K562 (cell line): ENCODE results near the gene GEMIN5. TPM values are rescaled to one million over a fixed set of nuclear protein-coding genes. Genes with fewer than 3 reads are reported as not detected.

Experiments
- ATAC-seq: fragments of 200-7000 bp; cut with Tn5 transposase; 3 replicates; pipeline ENCODE4 v1.9.1; 2020; ENCODE audit warnings: moderate library complexity
- BruUV-seq: library from RNA; stranded (reverse); fragments of 400-500 nt; replicated peaks from 2 replicates; lab custom pipeline; 2021; lab: Mats Ljungman, UMichigan
- CTCF ChIA-PET: fragments of 300-600 bp; formaldehyde crosslinking; extraction: SDS; loops from one replicate; lab custom pipeline; 2021; ENCODE audit warnings: low intra/inter-chr PET ratio; lab: Yijun Ruan, JAX
- POLR2A ChIA-PET: fragments of 300-600, 350-650 bp; sonication (Branson Sonifier 250); formaldehyde crosslinking; extraction: SDS; loops from one replicate; lab custom pipeline; 2021; ENCODE audit warnings: antibody characterized with exemption, inconsistent platforms; lab: Yijun Ruan, JAX
- DNase-seq, 4 experiments: peaks; one replicate each; pipeline versions ENCODE4 v3.0.0 to v3.0.0-alpha.2; 2011 to 2018; ENCODE audit warnings: low spot score in 3 of 4, mixed read lengths in 3 of 4; ENCODE audit errors: extremely low read depth in 1 of 4
- FAIRE-seq: peaks from 2 replicates; lab custom pipeline; 2011; peaks lifted over from hg19 to GRCh38; lab: Jason Lieb, UNC
- H2AFZ ChIP-seq: 2 replicates; pipeline ENCODE4 v1.6.0; 2011; ENCODE audit warnings: low read depth, low read length, control low read depth, inconsistent platforms
- H3K27ac ChIP-seq: fragments of 200-600 bp; 3 replicates; pipeline ENCODE4 v1.8.0; 2011; ENCODE audit warnings: low read depth, mild to moderate bottlenecking, control low read depth, inconsistent platforms, low read length, moderate library complexity, mixed read lengths; ENCODE audit errors: extremely low read depth
- H3K27me3 ChIP-seq, 2 experiments: fragments of 300-600 bp in 1 of 2; 2 replicates in 1 of 2; 3 replicates in 1 of 2; pipeline versions ENCODE4 v1.6.0 to v1.8.0; 2011; ENCODE audit warnings: inconsistent platforms in 2 of 2, low read length in 2 of 2, mild to moderate bottlenecking in 1 of 2, mixed read lengths in 1 of 2, moderate library complexity in 1 of 2; ENCODE audit not compliant: control insufficient read depth in 2 of 2, insufficient read depth in 2 of 2
- H3K36me3 ChIP-seq: fragments of 300-600 bp; 3 replicates; pipeline ENCODE4 v1.8.0; 2011; ENCODE audit warnings: mild to moderate bottlenecking, low read length, inconsistent platforms; ENCODE audit not compliant: control insufficient read depth, insufficient read depth
- H3K4me1 ChIP-seq, 2 experiments: fragments of 200-600 bp in 1 of 2; replicated peaks in 1 of 2; 2 replicates in 1 of 2; 3 replicates in 1 of 2; pipeline versions ENCODE4 v1.5.1 to v1.8.0; 2011; ENCODE audit warnings: inconsistent platforms in 2 of 2, low read length in 2 of 2, mild to moderate bottlenecking in 1 of 2, mixed read lengths in 1 of 2, moderate library complexity in 1 of 2; ENCODE audit not compliant: control insufficient read depth in 2 of 2, insufficient read depth in 2 of 2
- H3K4me2 ChIP-seq: 2 replicates; pipeline ENCODE4 v1.6.1; 2011; ENCODE audit warnings: low read length, control low read depth, inconsistent platforms, mixed read lengths; ENCODE audit not compliant: insufficient read depth
- H3K4me3 ChIP-seq: fragments of 200-600 bp; sonication (generic), shearing (Covaris generic); 2 replicates; pipeline ENCODE4 v1.5.1; 2016; ENCODE audit warnings: control low read depth, inconsistent platforms
- H3K79me2 ChIP-seq: fragments of 200-600 bp; 3 replicates; pipeline ENCODE4 v1.8.0; 2011; ENCODE audit warnings: low read length, inconsistent platforms; ENCODE audit not compliant: control insufficient read depth, insufficient read depth
- H3K9ac ChIP-seq, 2 experiments: 2 replicates each; pipeline versions ENCODE4 v1.6.0 to v1.6.1; 2011; ENCODE audit warnings: low read depth in 2 of 2, low read length in 2 of 2, control low read depth in 1 of 2, inconsistent platforms in 1 of 2, mild to moderate bottlenecking in 1 of 2, mixed read lengths in 1 of 2; ENCODE audit not compliant: insufficient read depth in 1 of 2
- H3K9me1 ChIP-seq: one replicate; pipeline ENCODE4 v1.6.0; 2011; ENCODE audit warnings: inconsistent platforms, mild to moderate bottlenecking, low read length, moderate library complexity; ENCODE audit not compliant: control insufficient read depth, insufficient read depth
- H3K9me3 ChIP-seq: replicated peaks from 2 replicates; pipeline ENCODE4 v1.5.1; 2011; ENCODE audit warnings: low read depth, low read length, inconsistent platforms; ENCODE audit not compliant: control insufficient read depth, insufficient read depth
- H4K20me1 ChIP-seq: replicated peaks from 2 replicates; pipeline ENCODE4 v1.6.1; 2011; ENCODE audit warnings: low read length, inconsistent platforms, mixed read lengths; ENCODE audit not compliant: control insufficient read depth, insufficient read depth
- ARID1B ChIP-seq: fragments of 450-650 bp; IDR thresholded peaks from 2 replicates; pipeline ENCODE4 v1.6.1; 2016; ENCODE audit warnings: antibody characterized with exemption, mild to moderate bottlenecking, inconsistent platforms
- BCOR ChIP-seq: fragments of 450-650 bp; IDR thresholded peaks from 2 replicates; pipeline ENCODE4 v1.6.1; 2016
- E2F3 ChIP-seq: fragments of 250-450 bp; sonication (Bioruptor Pico); IDR thresholded peaks from 2 replicates; pipeline ENCODE4 v1.4.0; 2020; ENCODE audit warnings: mild to moderate bottlenecking
- GTF2F1 ChIP-seq: IDR thresholded peaks from 2 replicates; pipeline ENCODE4 v1.6.1; 2011; ENCODE audit warnings: low read depth, low read length, improper control_type of control experiment
- HDAC3 ChIP-seq: fragments of 450-650 bp; IDR thresholded peaks from 2 replicates; pipeline ENCODE4 v1.6.1; 2018; ENCODE audit warnings: borderline replicate concordance, mild to moderate bottlenecking, moderate library complexity; ENCODE audit not compliant: partially characterized antibody
- KAT2B ChIP-seq: IDR thresholded peaks from one replicate; pipeline ENCODE4 v1.6.1; 2012; ENCODE audit warnings: low read depth, mild to moderate bottlenecking, control low read depth, inconsistent platforms, low read length, moderate library complexity
- MBD1 ChIP-seq: fragments of 250-450 bp; sonication (Bioruptor Pico); IDR thresholded peaks from 2 replicates; pipeline ENCODE4 v1.8.0; 2022; ENCODE audit warnings: inconsistent platforms
- RNF219 ChIP-seq: fragments of 250-450 bp; sonication (Bioruptor Pico); IDR thresholded peaks from 2 replicates; pipeline ENCODE4 v1.5.0; 2022; ENCODE audit warnings: mild to moderate bottlenecking
- SAP30 ChIP-seq: fragments of 200-600 bp; sonication (generic); IDR thresholded peaks from 2 replicates; pipeline ENCODE4 v1.6.1; 2012; ENCODE audit warnings: borderline replicate concordance, low read depth, mild to moderate bottlenecking, moderate library complexity, low read length, control low read depth, inconsistent platforms; ENCODE audit not compliant: insufficient read depth, poor library complexity, severe bottlenecking
- ZFP1 ChIP-seq: fragments of 450-650 bp; formaldehyde crosslinking; IDR thresholded peaks from 2 replicates; pipeline ENCODE4 v1.4.0; 2020; ENCODE audit warnings: mild to moderate bottlenecking, mixed read lengths
- ZNF165 ChIP-seq: fragments of 250-450 bp; sonication (Bioruptor Pico); IDR thresholded peaks from 2 replicates; pipeline ENCODE4 v1.4.0; 2020; ENCODE audit warnings: borderline replicate concordance
- ZNF655 ChIP-seq: fragments of 250-450 bp; sonication (Bioruptor Pico); IDR thresholded peaks from 2 replicates; pipeline ENCODE4 v1.5.0; 2021
- ZNF668 ChIP-seq: fragments of 250-450 bp; sonication (Bioruptor Pico); IDR thresholded peaks from 2 replicates; pipeline ENCODE4 v1.8.0; 2022; ENCODE audit warnings: mild to moderate bottlenecking, inconsistent platforms
- ZNF699 ChIP-seq: fragments of 250-450 bp; sonication (Bioruptor Pico); IDR thresholded peaks from 2 replicates; pipeline ENCODE4 v1.8.0; 2021; ENCODE audit warnings: mild to moderate bottlenecking, moderate library complexity; ENCODE audit not compliant: insufficient replicate concordance
- ZNF76 ChIP-seq: fragments of 250-450 bp; sonication (Bioruptor Pico); IDR thresholded peaks from 2 replicates; pipeline ENCODE4 v1.4.0; 2020; ENCODE audit warnings: mild to moderate bottlenecking, moderate library complexity, borderline replicate concordance
- WGBS: fragments of 100-300 bp; shearing (Covaris generic); methylation state at CpG from one replicate; pipeline ENCODE4 v1.1.6; 2016; ENCODE audit warnings: low coverage, mixed read lengths; ENCODE audit not compliant: insufficient coverage; ENCODE audit errors: missing lambda C conversion rate; 5-methylcytosine and 5-hydroxymethylcytosine counted together
- in situ Hi-C: fragments of 300-500 bp; cut with MboI; formaldehyde crosslinking; loops from 4 replicates; pipeline ENCODE4 v1.15.0; 2018; ENCODE audit warnings: inconsistent platforms, mixed read lengths
- intact Hi-C: fragments of 100-400 bp; cut with micrococcal nuclease; formaldehyde crosslinking; loops from 2 replicates; pipeline ENCODE4 v1.14.2; 2022
- polyA plus RNA-seq, 8 experiments: library from polyadenylated mRNA; depleted of rRNA in 4 of 8; stranded (reverse) in 5 of 8; unstranded in 3 of 8; fragments of >200 nt; fragmentation: Nextera tagmentation in 2 of 8; fragmentation: Illumina TruSeq in 1 of 8; extraction: Ambion mirVana in 2 of 8; extraction: Trizol in 1 of 8; gene quantifications; 2 replicates each; pipeline versions ENCODE4 v1.2.1 to v1.2.3, GENCODE V29; 2011 to 2014; ENCODE audit warnings: inconsistent platforms in 1 of 8, missing spikeins in 1 of 8
- total RNA-seq, 7 experiments: library from RNA; depleted of rRNA in 6 of 7; stranded (reverse); fragments of >200 nt in 6 of 7; fragmentation: Illumina TruSeq in 2 of 7; extraction: Trizol in 2 of 7; gene quantifications; 2 replicates each; pipeline versions ENCODE4 v1.2.1 to v1.2.3, GENCODE V29; 2011 to 2021; ENCODE audit warnings: low replicate concordance in 1 of 7

Gene GEMIN5
- total and polyA plus RNA-seq, 9 of the 15 experiments (the other 6 are each of a cell fraction or from before 2014, with no cell fraction given), result 10.3 to 48.2 (median 34.7) TPM

GRCh38 chr5:154947778-154948177, 9.8 kb upstream of the GEMIN5 start:
- peaks cover 71% of the 10 kb centered on the region for H3K79me2 ChIP-seq
- 91% methylated on average over 6 of the region's 6 CpGs for WGBS
- POLR2A ChIA-PET, result no interaction called here
- TF ChIP-seq RNF219 (CRISPR knock-in tag) (no peak), GTF2F1 (no peak), ZNF655 (CRISPR knock-in tag) (no peak), ZNF668 (CRISPR knock-in tag) (no peak), E2F3 (CRISPR knock-in tag) (no peak), ZNF76 (CRISPR knock-in tag) (no peak), BCOR (no peak), MBD1 (CRISPR knock-in tag) (no peak), HDAC3 (no peak), KAT2B (no peak), ZNF165 (CRISPR knock-in tag) (no peak), ZNF699 (CRISPR knock-in tag) (no peak), ZFP1 (CRISPR knock-in tag) (no peak), SAP30 (no peak), ARID1B (no peak)

More at GRCh38 chr5:154947778-154948177, 9.8 kb upstream of the GEMIN5 start:
- Histone ChIP-seq H2AFZ (no peak overlapping the region), H4K20me1 (0 out of 2 replicates have a peak, but pooled peaks cover 6% of the 10 kb centered on the region), H3K27ac (no peak overlapping the region), H3K36me3 (peaks cover 43% of the 10 kb centered on the region), H3K9ac (no peak overlapping the region), H3K27me3 (no peaks in the 10 kb centered on the region), H3K4me1 (peaks cover 10 to 26% of the 10 kb centered on the region in 2 experiments; a peak in 3 of 5 replicates), H3K4me3 (no peak overlapping the region), H3K4me2 (no peak overlapping the region), H3K9me3 (no peaks in the 10 kb centered on the region), H3K9me1 (no peaks in the 10 kb centered on the region)
- in situ Hi-C loops, result no loop called here
- DNase-seq (no peak), ATAC-seq (no peak), FAIRE-seq (no peak)
- CTCF ChIA-PET, result no interaction called here
- BruUV-seq, result no TSS peak
- intact Hi-C loops, result no loop called here
